Breast epithelium (tissue), 4 donors: Measurements from ENCODE around the gene PTRH2. TPM values are rescaled to one million over a fixed set of nuclear protein-coding genes. Genes with fewer than 3 reads are reported as not detected.
"Not testable (repeated sequence)": the region's sequence is repeated elsewhere in the genome, so short reads cannot be mapped to it uniquely, and the experiment has no call there.

Experiments
- DNase-seq, 2 donors: peaks; one replicate each; pipeline ENCODE4 v3.0.0-alpha.2; 2019; ENCODE audit warnings: low spot score in 2 of 2
- H3K27ac ChIP-seq, 2 donors: fragments of 200-600 bp; sonication (generic) in 1 of 2; one replicate each; pipeline ENCODE4 v1.5.1; 2016 to 2019; ENCODE audit warnings: mild to moderate bottlenecking in 1 of 2
- H3K27me3 ChIP-seq, 2 donors: fragments of 200-600 bp; sonication (generic) in 1 of 2; one replicate each; pipeline versions ENCODE4 v1.5.1 to v1.6.0; 2017 to 2019; ENCODE audit warnings: control low read depth in 1 of 2, mild to moderate bottlenecking in 1 of 2
- H3K36me3 ChIP-seq: fragments of 200-600 bp; one replicate; pipeline ENCODE4 v1.5.1; 2019
- H3K4me1 ChIP-seq, 2 donors: fragments of 200-600 bp; sonication (generic); one replicate each; pipeline ENCODE4 v1.5.1; 2016 to 2019; ENCODE audit warnings: control low read depth in 1 of 2
- H3K4me3 ChIP-seq, 3 donors: fragments of 200-600 bp; sonication (generic); 1 replicate in 2 of 3; 2 replicates in 1 of 3; pipeline ENCODE4 v1.5.1; 2016 to 2019; ENCODE audit warnings: mild to moderate bottlenecking in 3 of 3, moderate library complexity in 2 of 3
- H3K9me3 ChIP-seq, 2 donors: fragments of 200-600 bp; sonication (generic) in 1 of 2; one replicate each; pipeline ENCODE4 v1.5.1; 2016 to 2019; ENCODE audit warnings: control low read depth in 1 of 2
- CTCF ChIP-seq, 3 donors: fragments of 450-650 bp; IDR thresholded peaks; one replicate each; pipeline ENCODE4 v1.5.1; 2016 to 2017; ENCODE audit warnings: antibody characterized with exemption in 3 of 3, mild to moderate bottlenecking in 3 of 3, moderate library complexity in 3 of 3
- POLR2A ChIP-seq: fragments of 450-650 bp; IDR thresholded peaks from one replicate; pipeline ENCODE4 v1.6.1; 2016; ENCODE audit warnings: antibody characterized with exemption, mild to moderate bottlenecking, moderate library complexity
- POLR2AphosphoS5 ChIP-seq, 3 donors: sonication (generic); formaldehyde crosslinking; IDR thresholded peaks; one replicate each; pipeline ENCODE4 v1.6.1; 2017; ENCODE audit warnings: antibody characterized with exemption in 3 of 3
- intact Hi-C: fragments of 100-400 bp; cut with DNase I; formaldehyde crosslinking; loops from one replicate; pipeline ENCODE4 v1.15.1; 2023; ENCODE audit warnings: low total_unique reads
- total RNA-seq, 3 donors: library from RNA; depleted of rRNA; stranded (reverse); fragments of >200 nt; gene quantifications; one replicate each; pipeline ENCODE4 v1.1.0, GENCODE V29; 2016

The PTRH2 gene
- total RNA-seq, 3 donors from 2014 or later = 21.0 to 27.7 (median 26.5) TPM

GRCh38 chr17:59666235-59666634, 41.0 kb downstream of the PTRH2 start:
- TF ChIP-seq POLR2AphosphoS5 (IDR thresholded peaks at IDR 0.05) (no peak), POLR2A (no peak), CTCF (IDR thresholded peaks at IDR 0.05) (no peak)
- intact Hi-C loops = no loop called here
- no peaks in the 10 kb centered on the region for H3K4me1 ChIP-seq
- H3K4me3 ChIP-seq = no peak overlapping the region
- H3K36me3 ChIP-seq = no peaks in the 10 kb centered on the region
- no peak for DNase-seq
- no peak overlapping the region for H3K27ac ChIP-seq
- H3K27me3 ChIP-seq = no peaks in the 10 kb centered on the region
- H3K9me3 ChIP-seq = no peaks in the 10 kb centered on the region

- H3K27ac ChIP-seq, DNase-seq, H3K27me3 ChIP-seq, H3K4me1 ChIP-seq, intact Hi-C loops, H3K4me3 ChIP-seq, H3K9me3 ChIP-seq: not testable (repeated sequence)
- H3K36me3 ChIP-seq = peaks cover 11% of the 10 kb centered on the region
Measured at GRCh38 chr17:59656624-59657023, 50.6 kb downstream of the PTRH2 start.

GRCh38 chr17:59652119-59652518, 55.1 kb downstream of the PTRH2 start:
- H3K4me1 ChIP-seq = no peaks in the 10 kb centered on the region
- H3K27me3 ChIP-seq = no peaks in the 10 kb centered on the region
- TF ChIP-seq POLR2AphosphoS5 (IDR thresholded peaks at IDR 0.05) = no peak
- no peak for TF ChIP-seq CTCF (IDR thresholded peaks at IDR 0.05)
- TF ChIP-seq POLR2A = no peak
- no peaks in the 10 kb centered on the region for H3K9me3 ChIP-seq
- DNase-seq = no peak
- no peak overlapping the region for H3K4me3 ChIP-seq
- intact Hi-C loops = no loop called here
- peaks cover 5% of the 10 kb centered on the region for H3K36me3 ChIP-seq
- H3K27ac ChIP-seq = no peak overlapping the region

GRCh38 chr17:59651346-59651745, 55.9 kb downstream of the PTRH2 start:
- no peak for TF ChIP-seq POLR2A
- TF ChIP-seq POLR2AphosphoS5 (IDR thresholded peaks at IDR 0.05) = no peak
- Histone ChIP-seq H3K4me1 (no peaks in the 10 kb centered on the region), H3K4me3 (no peak overlapping the region), H3K9me3 (no peaks in the 10 kb centered on the region), H3K27me3 (no peaks in the 10 kb centered on the region), H3K36me3 (peaks cover 5% of the 10 kb centered on the region), H3K27ac (no peak overlapping the region)
- DNase-seq = no peak
- intact Hi-C loops = no loop called here

GRCh38 chr17:59650642-59651041, 56.6 kb downstream of the PTRH2 start:
- intact Hi-C loops = no loop called here
- TF ChIP-seq POLR2AphosphoS5 (IDR thresholded peaks at IDR 0.05) = no peak
- no peak for TF ChIP-seq CTCF (IDR thresholded peaks at IDR 0.05)
- TF ChIP-seq POLR2A = no peak

GRCh38 chr17:59649886-59650285, 57.3 kb downstream of the PTRH2 start:
- H3K27ac ChIP-seq = no peak overlapping the region
- no peaks in the 10 kb centered on the region for H3K4me1 ChIP-seq
- no peak for TF ChIP-seq POLR2AphosphoS5 (IDR thresholded peaks at IDR 0.05)
- no peak for TF ChIP-seq CTCF (IDR thresholded peaks at IDR 0.05)
- no peak for TF ChIP-seq POLR2A
- no peaks in the 10 kb centered on the region for H3K9me3 ChIP-seq
- no peaks in the 10 kb centered on the region for H3K27me3 ChIP-seq
- intact Hi-C loops = no loop called here
- peaks cover 7% of the 10 kb centered on the region for H3K36me3 ChIP-seq
- no peak overlapping the region for H3K4me3 ChIP-seq
- no peak for DNase-seq

More at GRCh38 chr17:59650642-59651041, 56.6 kb downstream of the PTRH2 start:
- Histone ChIP-seq H3K4me1 (no peaks in the 10 kb centered on the region), H3K9me3 (no peaks in the 10 kb centered on the region), H3K4me3 (no peak overlapping the region), H3K27ac (no peak overlapping the region), H3K36me3 (peaks cover 5% of the 10 kb centered on the region), H3K27me3 (no peaks in the 10 kb centered on the region)
- no peak for DNase-seq

Other genes with a start within 250 kb of the PTRH2 start
- gene DHX40, start 141.8 kb downstream of the PTRH2 start, total RNA-seq = 10 to 100 TPM; 48.5 to 60.9 (median 56.3) TPM
- 100 to 1,000 TPM; 199 to 231 (median 213) TPM for gene CLTC, start 87.5 kb downstream of the PTRH2 start, total RNA-seq
- gene VMP1, start 224 bp upstream of the PTRH2 start, total RNA-seq = 100 to 1,000 TPM; 142 to 636 (median 489) TPM
- gene TUBD1, start 185.5 kb upstream of the PTRH2 start, total RNA-seq = 10 to 100 TPM in 2 of 3 donors, 1 to 10 TPM in 1; 6.6 to 25.0 (median 19.7) TPM
- gene RPS6KB1, start 185.7 kb upstream of the PTRH2 start, total RNA-seq = 10 to 100 TPM; 40.3 to 62.3 (median 47.5) TPM